GM23248 (cell line): Measurements from ENCODE around the gene MTRF1L.

Source experiments
- EZH2 ChIP-seq: fragments of 200-600 bp; sonication (generic); IDR thresholded peaks from 2 replicates; pipeline ENCODE4 v1.6.1; 2018; ENCODE audit warnings: antibody characterized with exemption, mild to moderate bottlenecking; ENCODE audit not compliant: insufficient read depth, poor library complexity, severe bottlenecking
- EZH2phosphoT487 ChIP-seq: fragments of 200-600 bp; sonication (generic); IDR thresholded peaks from 2 replicates; pipeline ENCODE4 v1.6.1; 2018; ENCODE audit warnings: antibody characterized with exemption, moderate library complexity, mild to moderate bottlenecking, low read depth; ENCODE audit not compliant: insufficient read depth

- TF ChIP-seq EZH2phosphoT487 (no peak), EZH2 (no peak)
These were observed 36.0 kb upstream of the MTRF1L start for GRCh38 chr6:153038378-153039057.
